DMS114 treated with DMSO at 0.1 percent for 48 hours (cell line): Measurements from ENCODE around the gene RNU6-9.

Experiments used
- DNase-seq: peaks from one replicate; lab custom pipeline; 2025; ENCODE audit not compliant: unreplicated experiment; lab: John Stamatoyannopoulos, UW

Gene RNU6-9

GRCh38 chr19:916645-917322, 23.5 kb downstream of the RNU6-9 start:
- no peak for DNase-seq

- DNase-seq, result no peak
These were observed 24.3 kb downstream of the RNU6-9 start, which contains the start of gene KISS1R for GRCh38 chr19:917323-918151. Gene KISS1R, plus strand, starts transcription at chr19:917333. Its CDS starts 170 bp downstream, at chr19:917503.

- no peak for DNase-seq
These were observed 24.8 kb downstream of the RNU6-9 start for GRCh38 chr19:918152-918437.

- no peak for DNase-seq
These were observed 25.4 kb downstream of the RNU6-9 start for GRCh38 chr19:918481-919198.

- no peak for DNase-seq
These were observed 26.1 kb downstream of the RNU6-9 start for GRCh38 chr19:919199-920050.

GRCh38 chr19:920051-920864, 27.0 kb downstream of the RNU6-9 start:
- no peak for DNase-seq

GRCh38 chr19:924553-925086, 31.3 kb downstream of the RNU6-9 start:
- DNase-seq, result no peak

- peak; percentile 54 for DNase-seq
These were observed 31.8 kb downstream of the RNU6-9 start for GRCh38 chr19:925087-925525.

GRCh38 chr19:925526-926322, 32.4 kb downstream of the RNU6-9 start, which contains the start of gene ARID3A:
Gene ARID3A, plus strand, starts transcription at chr19:926035. Its CDS starts 3,494 bp downstream, at chr19:929529.
- peak; percentile 54 for DNase-seq

- no peak for DNase-seq
These were observed 33.0 kb downstream of the RNU6-9 start for GRCh38 chr19:926323-926588.

GRCh38 chr19:926589-927350, 33.5 kb downstream of the RNU6-9 start:
- no peak for DNase-seq

- DNase-seq, result no peak
These were observed 34.1 kb downstream of the RNU6-9 start for GRCh38 chr19:927351-927779.

GRCh38 chr19:927780-928401, 34.6 kb downstream of the RNU6-9 start:
- no peak for DNase-seq

GRCh38 chr19:928471-929202, 35.4 kb downstream of the RNU6-9 start:
- DNase-seq, result no peak

GRCh38 chr19:929203-929890, 36.1 kb downstream of the RNU6-9 start:
- no peak for DNase-seq

GRCh38 chr19:929891-930258, 36.6 kb downstream of the RNU6-9 start:
- no peak for DNase-seq
